HG03103 (cell line): ENCODE data around the gene ALG13.
"Not testable (repeated sequence)": the region's sequence is repeated elsewhere in the genome, so short reads cannot be mapped to it uniquely, and the experiment has no call there.

Experiments
- ATAC-seq: cut with Tn5 transposase; IDR thresholded peaks from one replicate; pipeline ENCODE4 v1.9.1; 2021; ENCODE audit warnings: low read depth; ENCODE audit not compliant: unreplicated experiment

The ALG13 gene

DNA sequence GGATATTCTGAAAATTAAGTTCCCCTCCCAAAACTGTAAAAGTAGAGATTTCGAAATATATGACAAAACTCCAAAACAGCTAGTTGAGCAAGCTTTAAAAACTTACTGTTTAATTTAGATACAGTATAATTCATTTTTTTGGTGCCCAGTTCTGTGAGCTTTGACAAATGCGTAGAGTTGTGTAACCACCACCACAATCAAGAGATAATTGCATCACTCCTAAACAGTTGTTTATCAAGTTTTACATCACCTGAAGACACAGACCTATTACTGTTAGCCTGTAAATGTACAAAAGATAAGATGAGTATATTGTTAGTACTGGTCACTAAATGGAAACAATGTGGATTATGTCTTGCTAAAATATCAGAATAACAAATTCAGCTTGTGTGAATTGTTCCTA is 62.3 kb downstream of the ALG13 start:
- ATAC-seq: no peak

DNA sequence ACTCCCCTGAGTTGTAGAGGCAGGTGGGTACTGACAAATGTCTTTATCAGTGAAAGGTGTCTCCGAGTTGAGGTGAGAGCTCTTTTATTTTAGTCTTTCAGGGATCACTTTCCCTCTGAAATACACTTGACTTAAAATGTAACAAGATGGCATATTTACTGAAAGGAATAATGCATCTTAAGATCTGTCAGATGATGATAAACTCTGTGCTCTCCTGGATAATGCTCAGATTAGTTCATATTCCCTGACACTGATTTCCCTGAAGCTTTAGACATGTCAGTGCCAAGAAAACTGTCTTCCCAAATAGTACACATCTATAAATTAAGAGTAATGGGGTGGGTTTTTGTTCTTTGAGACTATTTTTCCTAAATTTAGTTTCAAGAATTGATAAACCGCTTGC is 75.5 kb downstream of the ALG13 start:
- no peak for ATAC-seq

DNA sequence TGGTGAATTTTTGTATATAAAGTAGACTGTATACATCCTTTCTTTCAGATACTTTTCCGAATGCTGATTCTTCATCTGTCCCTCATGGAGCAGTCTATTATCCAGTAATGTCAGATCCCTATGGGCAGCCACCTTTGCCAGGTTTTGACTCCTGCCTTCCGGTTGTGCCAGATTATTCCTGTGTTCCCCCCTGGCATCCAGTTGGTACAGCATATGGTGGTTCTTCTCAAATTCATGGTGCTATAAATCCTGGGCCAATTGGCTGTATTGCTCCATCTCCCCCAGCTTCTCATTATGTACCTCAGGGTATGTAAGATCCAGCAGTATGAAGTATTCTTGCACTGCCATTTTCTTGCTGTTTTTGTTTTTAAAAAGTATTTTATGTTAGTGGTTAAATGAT is 78.7 kb downstream of the ALG13 start:
- no peak for ATAC-seq

DNA sequence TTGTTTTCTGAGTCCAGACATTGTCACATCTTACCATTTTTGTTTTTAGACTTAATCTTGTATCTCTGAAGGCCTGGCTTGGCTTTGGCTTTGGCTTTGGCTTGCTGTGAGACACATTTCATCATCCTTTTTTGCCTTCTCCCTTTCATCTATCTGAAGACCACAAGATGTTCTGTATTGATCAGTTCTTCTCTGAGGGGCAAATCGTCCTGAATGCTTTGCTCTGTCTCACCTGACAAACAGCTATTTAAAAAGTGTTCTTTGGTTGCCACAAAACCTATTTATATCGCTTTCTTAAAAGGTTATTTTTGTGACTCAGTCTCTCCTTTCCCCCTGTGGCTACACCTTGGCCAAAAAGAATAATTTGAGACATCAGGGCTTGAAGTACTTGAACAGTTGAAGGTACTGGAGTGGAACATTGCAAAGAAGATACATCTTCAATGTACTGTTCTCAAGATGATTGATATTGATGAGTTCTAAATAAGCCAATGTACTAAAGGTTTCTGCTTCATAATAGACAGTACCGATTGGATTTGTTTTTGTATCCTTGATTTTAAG is 80.7 kb downstream of the ALG13 start:
- no peak for ATAC-seq

DNA sequence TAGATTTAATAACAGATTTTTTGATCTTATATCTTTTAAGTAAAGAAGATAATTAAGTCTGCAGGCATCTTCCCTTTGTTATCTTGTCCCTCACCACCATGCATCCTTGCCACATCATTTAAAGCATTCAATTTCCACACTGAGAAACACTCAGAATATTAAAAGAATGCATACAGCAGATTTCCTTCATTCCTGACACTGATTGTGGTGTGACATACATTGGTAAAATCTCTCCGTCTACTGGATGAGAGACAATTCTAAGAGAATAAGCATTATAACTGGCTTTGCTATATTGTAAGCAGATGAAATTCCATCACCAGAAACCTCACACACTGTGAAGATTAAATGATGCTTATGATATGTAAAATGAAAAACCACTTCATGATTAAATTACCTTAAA is 97.6 kb downstream of the ALG13 start:
- no peak for ATAC-seq

DNA sequence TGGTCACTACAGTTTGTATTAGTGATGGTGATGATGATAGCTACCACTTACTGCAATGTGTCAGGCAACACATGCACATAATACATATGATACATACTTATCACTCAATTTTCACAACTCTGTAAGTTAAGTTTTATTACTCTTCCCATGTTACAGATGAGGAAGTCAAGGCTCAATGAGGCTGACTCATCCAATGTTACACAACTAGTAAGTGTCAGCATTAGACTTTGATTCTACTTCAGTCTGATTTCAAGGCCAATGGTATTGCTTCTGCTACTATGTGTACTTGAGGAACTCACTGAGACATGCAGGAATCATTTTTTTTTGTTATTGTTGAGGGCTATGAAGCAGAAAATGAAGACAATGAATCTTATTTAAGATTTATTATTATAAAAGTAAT is 98.6 kb downstream of the ALG13 start:
- no peak for ATAC-seq

DNA sequence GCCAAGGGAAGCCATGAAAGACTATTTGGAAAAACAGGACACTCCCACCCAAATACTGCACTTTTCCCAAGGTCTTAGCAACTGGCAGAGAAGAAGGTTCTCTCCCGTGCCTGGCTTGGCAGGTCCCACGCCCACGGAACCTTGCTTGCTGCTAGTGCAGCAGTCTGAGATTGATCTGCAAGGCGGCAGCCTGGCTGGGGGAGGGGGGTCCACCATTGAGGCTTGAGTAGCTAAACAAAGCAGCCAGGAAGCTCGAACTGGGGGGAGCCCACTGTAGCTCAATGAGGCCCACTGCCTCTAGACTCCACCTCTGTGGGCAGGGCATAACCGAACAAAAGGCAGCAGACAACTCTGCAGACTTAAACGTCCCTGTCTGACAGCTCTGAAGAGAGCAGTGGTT is 103.7 kb downstream of the ALG13 start:
- ATAC-seq: no peak

DNA sequence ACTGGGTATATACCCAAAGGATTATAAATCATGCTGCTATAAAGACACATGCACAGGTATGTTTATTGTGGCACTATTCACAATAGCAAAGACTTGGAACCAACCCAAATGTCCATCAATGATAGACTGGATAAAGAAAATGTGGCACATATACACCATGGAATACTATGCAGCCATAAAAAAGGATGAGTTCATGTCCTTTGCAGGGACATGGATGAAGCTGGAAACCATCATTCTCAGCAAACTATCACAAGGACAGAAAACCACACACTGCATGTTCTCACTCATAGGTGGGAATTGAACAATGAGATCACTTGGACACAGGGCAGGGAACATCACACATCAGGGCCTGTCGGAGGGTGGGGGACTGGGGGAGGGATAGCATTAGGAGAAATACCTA is 109.1 kb downstream of the ALG13 start:
- not testable (repeated sequence) for ATAC-seq
